Neural cell (in vitro differentiated cells): ENCODE results near the gene IL17REL.

Experiments
- EP300 ChIP-seq: fragments of 450-650 bp; conservative IDR thresholded peaks from 2 replicates; pipeline ENCODE4 v1.6.1; 2014; ENCODE audit warnings: antibody characterized with exemption, mild to moderate bottlenecking, moderate library complexity; ENCODE audit not compliant: poor library complexity, severe bottlenecking
- MXI1 ChIP-seq: fragments of 450-650 bp; conservative IDR thresholded peaks from 2 replicates; pipeline ENCODE4 v1.6.1; 2014; ENCODE audit warnings: antibody characterized with exemption, mild to moderate bottlenecking; ENCODE audit not compliant: poor library complexity, severe bottlenecking
- TF ChIP-seq, protein P1 (sequence below): IDR thresholded peaks from 2 replicates; pipeline ENCODE4 v1.6.1; 2012; ENCODE audit warnings: borderline replicate concordance

GRCh38 chr22:49947296-49947622, 65.3 kb downstream of the IL17REL start:
- TF ChIP-seq EP300: no peak
- TF ChIP-seq MXI1: no peak
- TF ChIP-seq, protein P1, sequence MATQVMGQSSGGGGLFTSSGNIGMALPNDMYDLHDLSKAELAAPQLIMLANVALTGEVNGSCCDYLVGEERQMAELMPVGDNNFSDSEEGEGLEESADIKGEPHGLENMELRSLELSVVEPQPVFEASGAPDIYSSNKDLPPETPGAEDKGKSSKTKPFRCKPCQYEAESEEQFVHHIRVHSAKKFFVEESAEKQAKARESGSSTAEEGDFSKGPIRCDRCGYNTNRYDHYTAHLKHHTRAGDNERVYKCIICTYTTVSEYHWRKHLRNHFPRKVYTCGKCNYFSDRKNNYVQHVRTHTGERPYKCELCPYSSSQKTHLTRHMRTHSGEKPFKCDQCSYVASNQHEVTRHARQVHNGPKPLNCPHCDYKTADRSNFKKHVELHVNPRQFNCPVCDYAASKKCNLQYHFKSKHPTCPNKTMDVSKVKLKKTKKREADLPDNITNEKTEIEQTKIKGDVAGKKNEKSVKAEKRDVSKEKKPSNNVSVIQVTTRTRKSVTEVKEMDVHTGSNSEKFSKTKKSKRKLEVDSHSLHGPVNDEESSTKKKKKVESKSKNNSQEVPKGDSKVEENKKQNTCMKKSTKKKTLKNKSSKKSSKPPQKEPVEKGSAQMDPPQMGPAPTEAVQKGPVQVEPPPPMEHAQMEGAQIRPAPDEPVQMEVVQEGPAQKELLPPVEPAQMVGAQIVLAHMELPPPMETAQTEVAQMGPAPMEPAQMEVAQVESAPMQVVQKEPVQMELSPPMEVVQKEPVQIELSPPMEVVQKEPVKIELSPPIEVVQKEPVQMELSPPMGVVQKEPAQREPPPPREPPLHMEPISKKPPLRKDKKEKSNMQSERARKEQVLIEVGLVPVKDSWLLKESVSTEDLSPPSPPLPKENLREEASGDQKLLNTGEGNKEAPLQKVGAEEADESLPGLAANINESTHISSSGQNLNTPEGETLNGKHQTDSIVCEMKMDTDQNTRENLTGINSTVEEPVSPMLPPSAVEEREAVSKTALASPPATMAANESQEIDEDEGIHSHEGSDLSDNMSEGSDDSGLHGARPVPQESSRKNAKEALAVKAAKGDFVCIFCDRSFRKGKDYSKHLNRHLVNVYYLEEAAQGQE: no peak
